Right lung (tissue), 5 donors: ENCODE results near the gene ACTN1. TPM values are rescaled to one million over a fixed set of nuclear protein-coding genes. Genes with fewer than 3 reads are reported as not detected.
A peak's percentile ranks its signal among the peaks of the same experiment; 100 is the strongest.

Source experiments
- DNase-seq, 2 donors: peaks; one replicate each; pipeline ENCODE4 v3.0.0-alpha.2; 2013
- polyA plus RNA-seq, 5 donors: library from polyadenylated mRNA; unstranded; fragments of 120-200 nt; gene quantifications; one replicate each; pipeline versions ENCODE4 v1.2.1 to v1.2.3, GENCODE V29; 2013; ENCODE audit warnings: inconsistent platforms in 1 of 5, low replicate concordance in 1 of 5; ENCODE audit not compliant: insufficient read length in 5 of 5, insufficient read depth in 1 of 5

The ACTN1 gene
- polyA plus RNA-seq, 5 donors, result 103 to 167 (median 128) TPM

- no peak for DNase-seq
These were observed 143.0 kb downstream of the ACTN1 start for GRCh38 chr14:68836082-68836481.

GRCh38 chr14:68834816-68835215, 144.3 kb downstream of the ACTN1 start:
- DNase-seq, result no peak

- DNase-seq, result no peak
These were observed 150.4 kb downstream of the ACTN1 start for GRCh38 chr14:68828698-68829097.

- DNase-seq, result no peak
These were observed 153.4 kb downstream of the ACTN1 start for GRCh38 chr14:68825729-68826128.

GRCh38 chr14:68824517-68825347, 154.4 kb downstream of the ACTN1 start:
- peak in 1 of 2 donors; percentile 62 for DNase-seq

- no peak for DNase-seq
These were observed 154.9 kb downstream of the ACTN1 start for GRCh38 chr14:68824207-68824516.

Other genes starting within 250 kb of the ACTN1 start
- 100 to 1,000 TPM; 423 to 620 (median 465) TPM for gene ZFP36L1, start 186.2 kb downstream of the ACTN1 start, polyA plus RNA-seq
- gene DCAF5, start 173.8 kb upstream of the ACTN1 start, polyA plus RNA-seq, result 10 to 100 TPM; 54.7 to 68.0 (median 59.2) TPM
- 10 to 100 TPM; 28.0 to 40.5 (median 33.6) TPM for gene EXD2, start 212.2 kb upstream of the ACTN1 start, polyA plus RNA-seq